NCI-H226 (cell line): ENCODE data around the gene CNTNAP2.
"Not testable (repeated sequence)": the region's sequence is repeated elsewhere in the genome, so short reads cannot be mapped to it uniquely, and the experiment has no call there.

Experiments used
- DNase-seq: peaks from one replicate; pipeline ENCODE4 v3.0.0-alpha.2; 2015

The CNTNAP2 gene

DNA sequence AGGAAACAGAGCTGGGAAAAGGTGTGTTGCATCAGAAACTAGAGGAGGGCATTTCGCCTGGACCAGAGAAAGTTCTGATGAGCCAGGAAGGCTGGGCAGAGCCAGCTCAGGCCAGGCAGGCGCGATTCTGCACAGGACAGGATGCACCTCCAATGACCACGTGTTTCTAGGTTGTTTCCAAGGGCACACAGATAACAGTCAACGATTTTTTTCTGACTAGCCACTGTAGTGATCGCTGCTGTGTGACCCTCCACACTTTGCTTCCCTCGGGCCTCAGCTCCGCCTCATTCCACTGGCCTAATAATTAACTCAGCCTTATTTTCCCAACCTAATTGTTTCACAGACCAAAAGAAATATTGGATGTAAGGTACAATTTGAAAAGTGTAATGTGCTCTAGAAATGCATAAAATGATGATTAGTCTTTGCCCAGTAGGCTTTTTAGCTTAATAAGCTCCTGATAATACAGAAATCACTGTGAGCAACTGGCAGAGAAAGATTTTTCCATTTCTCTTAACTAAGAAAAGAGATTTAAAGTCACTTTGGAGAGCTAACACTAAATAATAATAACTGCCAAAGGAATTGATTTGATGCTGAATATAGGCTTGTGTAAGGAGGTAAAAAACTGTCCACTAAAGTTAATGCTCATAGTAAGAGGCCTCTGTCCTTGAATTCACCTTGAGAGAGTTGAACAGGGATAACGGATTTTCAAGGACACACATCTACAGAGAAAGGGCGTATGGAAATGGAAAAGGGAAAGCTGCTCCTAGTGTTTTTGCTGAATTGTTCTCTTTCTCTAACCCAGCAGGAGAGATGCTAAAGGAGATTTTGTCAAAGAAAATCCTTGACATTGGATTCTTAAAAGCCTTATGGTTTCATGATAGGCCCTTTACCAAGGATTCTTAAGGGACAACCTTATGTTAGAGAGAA is 2183.0 kb downstream of the CNTNAP2 start:
- no peak for DNase-seq

- not testable (repeated sequence) for DNase-seq
Measured at GRCh38 chr7:148302436-148302835, 2185.8 kb downstream of the CNTNAP2 start.

GRCh38 chr7:148303295-148304082 is 2186.9 kb downstream of the CNTNAP2 start:
- DNase-seq = no peak

DNA sequence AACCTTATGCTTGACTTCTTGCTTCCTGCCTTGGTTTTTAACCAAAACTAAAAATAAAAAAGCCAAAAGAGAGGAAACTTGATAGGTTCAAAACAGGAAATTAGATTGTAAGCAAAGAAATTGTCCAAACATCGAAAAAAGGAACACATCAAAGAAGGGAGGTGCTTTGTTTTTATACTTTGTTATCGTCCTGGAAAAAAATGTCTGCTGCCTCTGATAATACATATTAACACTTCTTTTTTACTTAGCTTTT is 2187.4 kb downstream of the CNTNAP2 start:
- DNase-seq = no peak

GRCh38 chr7:148304456-148304855 is 2187.9 kb downstream of the CNTNAP2 start:
- DNase-seq = no peak

GRCh38 chr7:148306759-148307158 is 2190.2 kb downstream of the CNTNAP2 start:
- DNase-seq = no peak

DNA sequence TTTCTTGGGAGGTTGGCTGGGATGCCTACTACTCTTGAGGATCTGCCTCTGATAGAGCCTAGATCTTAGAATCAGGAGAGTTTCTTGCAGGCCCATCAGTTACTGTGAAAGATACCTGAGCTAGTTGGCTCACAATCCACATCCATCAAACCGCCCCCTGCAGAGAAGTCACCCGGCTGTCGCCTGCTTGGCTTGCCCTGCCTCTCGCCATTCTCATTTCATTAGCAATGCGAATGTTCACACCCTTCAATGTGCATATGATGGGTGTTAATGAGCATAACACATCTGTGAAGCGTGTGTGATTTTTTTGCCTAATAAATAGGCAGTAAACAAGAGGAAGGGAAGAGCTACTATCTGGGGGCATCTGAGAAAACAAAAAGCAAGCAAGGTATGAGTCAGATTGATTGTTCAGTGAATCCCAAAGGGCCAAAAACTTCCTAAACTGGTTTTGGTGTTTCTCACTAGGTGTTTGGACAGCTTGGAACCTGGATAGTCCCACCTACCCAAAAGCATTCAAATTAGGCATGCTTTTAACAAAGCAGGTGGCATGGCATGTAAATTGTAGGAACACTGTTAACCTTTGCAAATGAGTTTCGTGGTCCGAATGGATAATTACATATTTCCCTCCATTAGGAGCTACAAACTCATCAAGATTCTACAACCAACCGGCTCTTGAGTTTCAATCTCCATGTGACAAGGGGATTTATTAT is 2201.7 kb downstream of the CNTNAP2 start:
- DNase-seq = no peak

DNA sequence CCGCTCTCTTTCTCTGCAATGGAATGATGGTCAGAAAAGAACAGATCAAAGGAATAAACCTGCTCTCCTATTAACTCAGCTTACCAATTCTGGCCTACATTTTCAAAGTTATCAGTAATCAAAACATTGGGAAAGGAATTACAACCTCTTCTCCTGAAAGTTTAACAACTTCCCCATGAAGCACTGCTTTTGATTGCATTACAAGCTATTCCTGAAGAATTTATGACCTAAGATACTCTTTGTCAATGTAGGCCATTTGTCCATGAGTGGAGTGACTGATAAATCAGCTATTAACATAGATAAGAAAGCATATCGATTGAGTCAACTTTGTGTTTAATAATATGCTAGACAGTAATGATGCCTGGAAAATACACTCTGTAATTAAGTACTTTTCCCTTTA is 2202.2 kb downstream of the CNTNAP2 start:
- no peak for DNase-seq

DNA sequence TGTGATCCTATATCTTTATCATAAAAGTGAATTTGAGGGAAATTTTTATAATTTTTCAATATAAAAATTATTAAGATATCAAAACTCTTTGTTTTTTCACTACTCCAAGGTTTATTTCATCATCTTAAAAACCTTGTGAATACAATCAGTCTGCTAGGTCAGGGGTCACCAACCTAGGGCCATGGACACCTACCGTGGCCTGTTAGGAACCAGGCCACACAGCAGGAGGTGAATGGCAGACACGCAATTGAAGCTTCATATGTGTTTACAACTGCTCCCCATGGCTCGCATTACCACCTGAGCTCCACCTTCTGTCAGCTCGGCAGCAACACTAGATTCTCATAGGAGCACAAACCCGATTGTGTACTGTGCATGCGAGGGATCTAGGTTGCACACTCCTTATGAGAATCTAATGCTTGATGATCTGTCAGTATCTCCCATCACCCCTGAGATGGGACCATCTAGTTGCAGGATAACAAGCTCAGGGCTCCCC is 2202.8 kb downstream of the CNTNAP2 start:
- no peak for DNase-seq

GRCh38 chr7:148325208-148325607 is 2208.6 kb downstream of the CNTNAP2 start:
- DNase-seq = no peak

GRCh38 chr7:148327379-148327778 is 2210.8 kb downstream of the CNTNAP2 start:
- no peak for DNase-seq

GRCh38 chr7:148328906-148329305 is 2212.3 kb downstream of the CNTNAP2 start:
- DNase-seq = no peak

- no peak for DNase-seq
Measured at GRCh38 chr7:148330124-148330818, 2213.7 kb downstream of the CNTNAP2 start.

DNA sequence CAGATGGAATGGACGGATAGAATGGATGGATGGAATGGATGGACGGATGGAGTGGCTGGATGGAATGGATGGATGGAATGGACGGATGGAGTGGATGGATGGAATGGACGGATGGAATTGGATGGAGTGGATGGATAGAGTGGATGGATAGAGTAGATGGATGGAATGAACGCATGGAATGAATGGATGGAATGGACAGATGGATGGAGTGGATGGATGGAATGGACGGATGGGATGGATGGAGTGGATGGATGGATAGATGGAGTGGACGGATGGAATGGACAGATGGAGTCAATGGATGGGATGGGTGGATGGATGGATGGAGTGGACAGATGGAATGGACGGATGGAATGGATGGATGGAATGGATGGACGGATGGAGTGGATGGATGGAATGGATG is 2214.2 kb downstream of the CNTNAP2 start:
- DNase-seq = no peak

DNA sequence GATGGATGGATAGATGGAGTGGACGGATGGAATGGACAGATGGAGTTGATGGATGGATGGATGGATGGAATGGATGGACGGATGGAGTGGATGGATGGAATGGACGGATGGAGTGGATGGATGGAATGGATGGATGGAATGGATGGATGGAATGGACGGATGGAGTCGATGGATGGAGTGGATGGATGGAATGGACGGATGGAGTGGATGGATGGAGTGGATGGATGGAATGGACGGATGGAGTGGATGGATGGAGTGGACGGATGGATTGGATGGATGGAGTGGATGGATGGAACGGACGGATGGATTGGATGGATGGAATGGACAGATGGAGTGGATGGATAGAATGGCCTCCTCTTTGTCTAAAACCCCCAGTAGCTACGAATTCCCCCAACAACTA is 2214.9 kb downstream of the CNTNAP2 start:
- DNase-seq = not testable (repeated sequence)

DNA sequence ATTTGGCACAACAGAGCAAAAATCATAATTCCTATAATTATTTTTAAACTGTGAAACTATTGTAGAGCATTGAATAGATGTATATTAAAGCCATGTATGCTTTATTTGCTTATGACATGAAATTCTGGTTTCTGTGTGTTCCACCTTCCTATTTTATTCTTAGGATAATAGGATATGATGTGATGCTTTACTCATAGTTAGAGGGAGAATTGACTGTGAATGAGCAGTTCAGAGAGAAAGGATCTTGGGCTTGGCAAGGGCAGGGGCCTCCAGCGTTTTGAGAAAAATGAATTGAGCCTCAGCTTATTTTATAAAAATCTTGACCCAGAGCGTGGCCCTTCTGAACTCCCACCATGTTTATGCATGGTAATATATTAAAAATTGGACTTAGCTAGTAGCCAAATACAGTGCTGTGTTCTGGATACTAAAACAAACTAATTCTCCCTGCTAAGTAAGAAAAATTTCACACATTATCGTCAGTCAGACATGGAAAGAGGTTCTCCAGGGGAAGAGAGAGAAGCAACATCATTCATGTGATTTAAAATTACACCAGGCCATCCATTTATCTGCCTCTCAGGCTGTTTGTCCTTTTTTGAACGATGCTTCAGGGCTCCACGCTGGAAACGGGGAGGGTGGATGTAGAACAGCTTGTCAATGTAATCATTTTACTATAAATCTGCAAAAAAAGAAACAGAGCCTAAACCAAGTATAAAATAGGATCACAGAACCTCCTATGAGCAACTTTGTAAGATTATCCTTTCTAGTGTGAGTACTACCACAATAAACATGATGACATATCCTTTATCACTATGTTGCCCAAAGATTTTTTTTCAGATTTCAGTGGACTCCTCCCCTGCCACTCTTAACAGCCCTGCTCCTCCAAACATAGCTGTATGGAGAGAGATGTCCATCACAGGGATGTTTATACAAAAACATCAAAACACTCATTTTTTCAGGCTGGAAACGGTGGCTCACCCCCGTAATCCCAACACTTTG is 2215.9 kb downstream of the CNTNAP2 start:
- DNase-seq = no peak

DNA sequence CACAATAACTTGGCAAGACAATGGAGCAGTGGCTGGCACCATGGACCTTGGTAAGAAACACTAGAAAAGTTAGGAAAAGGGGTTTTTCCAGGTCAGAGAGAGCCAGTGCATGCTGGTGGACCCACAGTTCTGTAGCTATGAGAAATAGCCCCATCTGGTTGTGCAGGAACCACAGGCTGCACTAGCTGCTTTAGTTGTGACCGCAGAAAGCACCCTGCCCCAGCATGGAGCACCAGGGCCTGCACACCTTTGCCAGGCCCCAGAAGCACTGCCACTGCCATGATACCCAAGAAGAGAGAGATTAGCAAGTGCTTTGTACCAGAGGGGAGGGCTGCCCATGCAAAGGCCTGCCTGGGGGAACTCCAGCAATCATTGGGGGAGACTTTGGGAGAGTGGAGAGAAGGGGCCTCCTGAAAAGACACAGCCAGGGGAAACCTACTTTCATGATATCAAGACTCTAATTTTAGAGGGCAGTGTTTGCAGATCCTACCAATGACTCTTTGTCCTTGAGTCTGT is 2217.9 kb downstream of the CNTNAP2 start:
- no peak for DNase-seq

DNA sequence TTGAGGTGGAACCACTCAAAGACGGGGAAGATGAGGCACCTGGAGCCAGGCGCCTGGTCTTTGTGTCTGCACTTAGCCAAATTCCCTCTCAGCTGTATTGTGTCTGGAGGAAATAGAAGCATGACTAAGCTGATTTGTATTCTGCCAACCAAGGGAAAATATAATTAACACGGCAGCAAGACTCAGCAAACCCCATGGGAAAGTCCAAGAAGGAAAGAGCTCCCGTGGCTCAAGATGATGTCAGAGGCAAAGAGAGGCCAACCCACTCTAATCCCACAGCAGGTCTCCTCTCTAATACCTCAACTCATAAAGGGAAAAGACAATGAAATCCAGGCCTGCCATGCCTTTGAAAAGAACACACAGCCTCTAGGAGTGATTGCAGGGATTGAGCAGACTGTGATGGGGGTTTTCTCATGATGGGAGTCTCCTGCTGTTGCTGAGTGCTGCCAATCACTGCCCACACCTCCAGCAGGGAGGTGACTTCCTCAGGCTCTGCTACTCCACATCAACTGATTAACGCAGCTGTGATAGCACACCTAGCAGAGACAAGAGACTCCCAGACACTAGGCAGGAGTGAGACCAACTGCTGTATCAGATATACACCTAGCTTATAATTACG is 2218.5 kb downstream of the CNTNAP2 start:
- DNase-seq = no peak

GRCh38 chr7:148335790-148336189 is 2219.2 kb downstream of the CNTNAP2 start:
- DNase-seq = no peak

DNA sequence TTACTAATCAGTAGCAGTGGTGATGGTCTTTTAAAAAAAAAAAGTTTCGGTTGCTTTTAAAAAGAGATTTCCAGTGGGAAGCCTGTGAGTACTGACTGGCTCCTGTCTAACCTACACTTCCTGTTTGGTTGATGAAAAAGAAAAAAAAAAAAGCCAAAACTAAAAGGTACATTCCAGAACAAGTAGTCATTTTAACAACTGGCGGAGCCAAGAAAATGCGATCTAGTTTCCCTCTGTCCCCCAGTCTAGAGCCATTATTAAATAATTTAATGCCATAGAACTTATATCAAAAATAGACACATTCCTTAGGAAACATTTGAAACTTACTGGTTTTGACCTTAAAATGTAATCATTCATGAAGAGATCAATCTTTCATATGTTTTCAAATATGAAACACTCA is 2219.8 kb downstream of the CNTNAP2 start:
- no peak for DNase-seq
